ENCODE data around the gene ZKSCAN7. TPM values are rescaled to one million over a fixed set of nuclear protein-coding genes. Genes with fewer than 3 reads are reported as not detected.
"Not testable (repeated sequence)": the region's sequence is repeated elsewhere in the genome, so short reads cannot be mapped to it uniquely, and the experiment has no call there.

Gene ZKSCAN7
- total RNA-seq, 4 donors from 2014 or later: 2.2 to 3.9 (median 2.8) TPM

DNA sequence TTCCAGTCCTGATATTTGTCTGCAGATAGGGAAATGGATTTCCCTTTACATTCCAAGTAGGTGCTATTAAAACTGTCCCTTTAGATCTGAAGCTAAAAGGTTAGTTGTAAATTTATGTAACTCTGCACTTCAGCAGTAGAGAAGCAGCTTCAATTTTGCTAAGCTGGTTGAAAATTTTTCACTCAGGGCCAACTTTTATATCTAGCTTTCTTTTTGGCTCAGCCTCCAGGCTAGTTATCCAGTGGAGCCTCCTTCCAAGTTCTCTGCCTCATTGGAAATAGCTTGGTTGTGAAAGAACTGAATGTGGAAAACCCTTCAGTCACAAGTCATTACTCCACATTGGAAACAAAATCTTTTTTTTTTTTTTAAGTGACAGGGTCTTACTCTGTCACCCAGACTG, 21.6 kb downstream of the ZKSCAN7 start:
- peaks cover 14% of the 10 kb centered on the region for H3K27me3 ChIP-seq
- H3K27ac ChIP-seq: no peak overlapping the region
- no peak overlapping the region for H3K4me3 ChIP-seq
- no peaks in the 10 kb centered on the region for H3K36me3 ChIP-seq
- TF ChIP-seq POLR2AphosphoS5 (IDR thresholded peaks at IDR 0.05) (no peak), EP300 (IDR thresholded peaks at IDR 0.05) (no peak)
- DNase-seq (ENCODE audit: low spot score in 2 of 2): no peak
- H3K9me3 ChIP-seq: peaks cover 5% of the 10 kb centered on the region
- no peaks in the 10 kb centered on the region for H3K4me1 ChIP-seq

DNA sequence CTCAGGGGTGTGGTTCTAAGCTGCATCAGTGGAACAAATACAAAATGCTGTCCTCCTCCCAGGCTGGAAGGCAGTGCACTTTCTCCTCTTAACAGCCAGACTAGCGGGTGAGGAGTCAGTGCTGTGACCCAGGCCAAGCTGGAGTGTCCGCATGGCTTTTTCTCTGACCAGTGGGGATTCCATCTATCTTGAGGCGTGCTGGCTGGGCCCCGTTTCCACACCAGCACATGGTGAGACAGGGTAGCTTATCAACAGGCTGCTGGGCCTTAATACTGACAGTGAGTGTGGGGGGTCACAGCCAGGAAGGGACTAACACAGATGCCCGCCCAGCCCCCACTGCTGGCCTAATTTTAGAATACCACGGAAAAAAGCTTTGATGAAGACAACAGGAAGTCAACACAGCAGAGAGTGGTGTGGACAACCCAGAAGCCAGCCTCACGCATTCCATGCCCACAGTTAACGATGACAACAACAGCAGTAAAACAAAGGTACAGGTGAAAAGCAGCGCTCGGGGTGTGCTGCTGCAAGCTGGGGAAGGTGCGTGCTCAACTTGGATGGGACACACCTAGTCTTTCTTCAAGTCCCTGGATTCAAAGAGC, 22.5 kb downstream of the ZKSCAN7 start:
- 98% methylated on average over 10 of the region's 11 CpGs for WGBS
- not testable (repeated sequence) for H3K36me3 ChIP-seq; H3K4me3 ChIP-seq; H3K4me1 ChIP-seq; H3K9me3 ChIP-seq; DNase-seq (ENCODE audit: low spot score in 2 of 2); H3K27ac ChIP-seq
- peaks cover 14% of the 10 kb centered on the region for H3K27me3 ChIP-seq

DNA sequence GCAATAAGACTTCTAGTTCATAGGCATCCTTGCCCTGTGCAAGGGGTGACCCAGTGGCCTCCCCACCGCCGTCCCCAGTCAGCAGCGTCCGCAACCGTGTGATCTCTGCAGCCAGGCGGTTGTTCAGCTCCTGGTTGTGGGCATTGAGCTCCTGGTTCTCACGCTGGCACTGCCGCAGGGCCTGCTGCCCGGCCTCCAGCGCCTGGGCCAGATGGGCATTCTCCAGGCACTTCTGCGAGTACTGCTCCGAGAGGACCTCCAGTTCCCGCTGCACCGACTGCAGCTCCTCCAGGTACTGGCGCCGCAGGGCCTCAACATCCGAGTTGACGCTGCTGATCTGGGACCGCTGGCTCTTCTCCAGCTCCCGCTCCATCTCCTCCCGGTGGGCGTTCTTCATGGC, 23.3 kb downstream of the ZKSCAN7 start:
- WGBS: 98% methylated on average over 21 of the region's 22 CpGs
- H3K27ac ChIP-seq; DNase-seq (ENCODE audit: low spot score in 2 of 2); H3K4me3 ChIP-seq; H3K36me3 ChIP-seq; H3K9me3 ChIP-seq; H3K4me1 ChIP-seq: not testable (repeated sequence)
- H3K27me3 ChIP-seq: peaks cover 14% of the 10 kb centered on the region

- not testable (repeated sequence) for H3K9me3 ChIP-seq
- WGBS: 96% methylated on average over 30 of the region's 37 CpGs
These were observed 24.0 kb downstream of the ZKSCAN7 start for GRCh38 chr3:44578924-44579515.

DNA sequence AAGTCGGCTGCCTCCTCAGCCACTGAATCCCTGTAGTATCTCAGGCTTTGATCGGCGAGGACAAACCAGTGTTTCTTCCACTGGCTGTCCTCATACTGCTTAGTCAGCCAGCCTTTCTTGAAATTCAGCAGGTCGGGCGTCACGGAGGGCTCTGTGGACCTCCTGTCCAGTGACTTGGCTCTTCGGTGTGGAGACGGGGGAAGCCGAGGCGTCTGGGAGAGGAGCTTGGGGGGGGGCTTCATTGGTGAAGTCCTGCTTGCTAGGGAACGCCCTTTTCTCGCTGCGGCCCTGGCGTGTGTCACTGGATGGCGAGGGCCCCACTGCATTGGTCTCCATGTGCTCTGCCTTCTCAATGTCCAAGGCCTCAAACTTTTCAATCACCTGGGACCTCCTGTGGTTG, 24.8 kb downstream of the ZKSCAN7 start:
- WGBS: 97% methylated on average over 10 of the region's 15 CpGs
- H3K27ac ChIP-seq: not testable (repeated sequence)

More at GRCh38 chr3:44578924-44579515, 24.0 kb downstream of the ZKSCAN7 start:
- not testable (repeated sequence) for H3K27ac ChIP-seq; H3K4me1 ChIP-seq; H3K4me3 ChIP-seq; DNase-seq (ENCODE audit: low spot score in 2 of 2); H3K36me3 ChIP-seq
- H3K27me3 ChIP-seq: peaks cover 14% of the 10 kb centered on the region

GRCh38 chr3:44580971-44581370, 26.0 kb downstream of the ZKSCAN7 start:
- 47% methylated on average over 8 of the region's 62 CpGs for WGBS
- H3K36me3 ChIP-seq; H3K9me3 ChIP-seq; H3K27ac ChIP-seq; H3K4me3 ChIP-seq; DNase-seq (ENCODE audit: low spot score in 2 of 2): not testable (repeated sequence)
- Histone ChIP-seq H3K4me1 (peaks cover 12% of the 10 kb centered on the region), H3K27me3 (peaks cover 20% of the 10 kb centered on the region)

More for the DNA sequence above, 24.8 kb downstream of the ZKSCAN7 start:
- H3K4me3 ChIP-seq; DNase-seq (ENCODE audit: low spot score in 2 of 2); H3K4me1 ChIP-seq; H3K9me3 ChIP-seq; H3K36me3 ChIP-seq: not testable (repeated sequence)
- H3K27me3 ChIP-seq: peaks cover 16% of the 10 kb centered on the region

- H3K27me3 ChIP-seq: peaks cover 20% of the 10 kb centered on the region
- H3K27ac ChIP-seq: peak within 1 kb of the TSS; percentile 78
- H3K9me3 ChIP-seq: no peaks in the 10 kb centered on the region
- peaks cover 12% of the 10 kb centered on the region for H3K4me1 ChIP-seq
- TF ChIP-seq POLR2AphosphoS5 (IDR thresholded peaks at IDR 0.05) (no peak), POLR2A (IDR thresholded peaks at IDR 0.05) (no peak), EP300 (IDR thresholded peaks at IDR 0.05) (no peak)
- TF ChIP-seq, protein P1, sequence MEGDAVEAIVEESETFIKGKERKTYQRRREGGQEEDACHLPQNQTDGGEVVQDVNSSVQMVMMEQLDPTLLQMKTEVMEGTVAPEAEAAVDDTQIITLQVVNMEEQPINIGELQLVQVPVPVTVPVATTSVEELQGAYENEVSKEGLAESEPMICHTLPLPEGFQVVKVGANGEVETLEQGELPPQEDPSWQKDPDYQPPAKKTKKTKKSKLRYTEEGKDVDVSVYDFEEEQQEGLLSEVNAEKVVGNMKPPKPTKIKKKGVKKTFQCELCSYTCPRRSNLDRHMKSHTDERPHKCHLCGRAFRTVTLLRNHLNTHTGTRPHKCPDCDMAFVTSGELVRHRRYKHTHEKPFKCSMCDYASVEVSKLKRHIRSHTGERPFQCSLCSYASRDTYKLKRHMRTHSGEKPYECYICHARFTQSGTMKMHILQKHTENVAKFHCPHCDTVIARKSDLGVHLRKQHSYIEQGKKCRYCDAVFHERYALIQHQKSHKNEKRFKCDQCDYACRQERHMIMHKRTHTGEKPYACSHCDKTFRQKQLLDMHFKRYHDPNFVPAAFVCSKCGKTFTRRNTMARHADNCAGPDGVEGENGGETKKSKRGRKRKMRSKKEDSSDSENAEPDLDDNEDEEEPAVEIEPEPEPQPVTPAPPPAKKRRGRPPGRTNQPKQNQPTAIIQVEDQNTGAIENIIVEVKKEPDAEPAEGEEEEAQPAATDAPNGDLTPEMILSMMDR (IDR thresholded peaks at IDR 0.05): no peak
- peak within 1 kb of the TSS; percentile 67 for H3K4me3 ChIP-seq
- DNase-seq (ENCODE audit: low spot score in 2 of 2): peak; percentile 66 to 80
- H3K36me3 ChIP-seq: peaks cover 12% of the 10 kb centered on the region
- 6% methylated on average over 15 of the region's 41 CpGs for WGBS
These were observed 29.9 kb downstream of the ZKSCAN7 start, which contains the start of gene ZNF660 for GRCh38 chr3:44584646-44585501. Gene ZNF660 (plus strand): TSS chr3:44584964. CDS start chr3:44594194, 9,230 bp downstream.

DNA sequence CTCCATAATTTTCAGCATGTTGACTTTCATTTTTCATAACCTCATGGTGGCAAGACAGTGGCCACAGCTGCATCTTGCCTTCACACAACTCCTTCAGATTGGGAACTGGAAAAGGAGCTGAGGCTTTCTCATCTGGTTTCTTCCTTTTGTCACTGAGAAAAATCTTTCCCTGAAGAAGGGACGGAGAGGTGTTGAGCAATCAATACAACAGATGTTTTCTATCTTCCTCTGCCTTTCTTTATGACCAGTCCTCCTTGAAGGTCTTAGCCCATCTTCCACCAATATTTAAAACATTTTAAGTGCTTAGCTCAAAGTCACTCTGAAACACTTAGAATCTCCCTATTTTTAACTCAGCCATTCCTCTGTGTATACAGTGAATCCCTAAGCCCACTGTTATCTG, 41.6 kb downstream of the ZKSCAN7 start:
- Histone ChIP-seq H3K9me3 (peaks cover 25% of the 10 kb centered on the region), H3K4me1 (no peaks in the 10 kb centered on the region), H3K27ac (no peak overlapping the region), H3K4me3 (no peak overlapping the region), H3K27me3 (no peaks in the 10 kb centered on the region), H3K36me3 (peaks cover 15% of the 10 kb centered on the region)
- WGBS: 73% methylated on average over 1 of the region's 1 CpG
- DNase-seq (ENCODE audit: low spot score in 2 of 2): no peak
- TF ChIP-seq EP300 (IDR thresholded peaks at IDR 0.05) (no peak), POLR2AphosphoS5 (IDR thresholded peaks at IDR 0.05) (no peak), POLR2A (IDR thresholded peaks at IDR 0.05) (no peak)
- TF ChIP-seq, protein P1 (IDR thresholded peaks at IDR 0.05): no peak
